Mesendoderm (in vitro differentiated cells): Measurements from ENCODE around the gene KLK6.

Source experiments
- DNase-seq: peaks from one replicate; pipeline ENCODE4 v3.0.0; 2013
- H2AK5ac ChIP-seq: 2 replicates; pipeline ENCODE4 v1.6.1; 2013; ENCODE audit warnings: low read length, inconsistent platforms
- H2BK120ac ChIP-seq: 2 replicates; pipeline ENCODE4 v1.6.1; 2013; ENCODE audit warnings: low read depth, mild to moderate bottlenecking, low read length, moderate library complexity, mixed read lengths
- H2BK15ac ChIP-seq: replicated peaks from 2 replicates; pipeline ENCODE4 v1.6.1; 2013; ENCODE audit warnings: low read depth, mild to moderate bottlenecking, moderate library complexity
- H2BK5ac ChIP-seq: 2 replicates; pipeline ENCODE4 v1.6.1; 2013; ENCODE audit warnings: low read length, inconsistent platforms
- H3K18ac ChIP-seq: 2 replicates; pipeline ENCODE4 v1.6.1; 2013; ENCODE audit warnings: mild to moderate bottlenecking, low read length, mixed read lengths
- H3K23ac ChIP-seq: one replicate; pipeline ENCODE4 v1.6.1; 2013; ENCODE audit warnings: low read length
- H3K27ac ChIP-seq: 2 replicates; pipeline ENCODE4 v1.5.1; 2013; ENCODE audit warnings: low read depth, mild to moderate bottlenecking, inconsistent platforms, low read length, moderate library complexity
- H3K27me3 ChIP-seq: 2 replicates; pipeline ENCODE4 v1.6.1; 2013; ENCODE audit warnings: low read length, control low read depth, mild to moderate bottlenecking, inconsistent platforms; ENCODE audit not compliant: insufficient read depth, poor library complexity
- H3K36me3 ChIP-seq: 2 replicates; pipeline ENCODE4 v1.6.1; 2013; ENCODE audit warnings: low read length, inconsistent platforms; ENCODE audit not compliant: control insufficient read depth, insufficient read depth
- H3K4ac ChIP-seq: one replicate; pipeline ENCODE4 v1.6.1; 2013; ENCODE audit warnings: low read depth, mild to moderate bottlenecking, low read length, moderate library complexity
- H3K4me1 ChIP-seq: 2 replicates; pipeline ENCODE4 v1.6.1; 2013; ENCODE audit warnings: low read depth, low read length, inconsistent platforms; ENCODE audit not compliant: control insufficient read depth
- H3K4me2 ChIP-seq: 2 replicates; pipeline ENCODE4 v1.6.1; 2013; ENCODE audit warnings: low read length
- H3K4me3 ChIP-seq: 2 replicates; pipeline ENCODE4 v1.5.1; 2013; ENCODE audit warnings: mild to moderate bottlenecking, low read length
- H3K56ac ChIP-seq: one replicate; pipeline ENCODE4 v1.6.1; 2013; ENCODE audit warnings: low read length
- H3K79me1 ChIP-seq: 2 replicates; pipeline ENCODE4 v1.6.1; 2013; ENCODE audit warnings: low read length, inconsistent platforms
- H3K79me2 ChIP-seq: 2 replicates; pipeline ENCODE4 v1.6.1; 2013; ENCODE audit warnings: mild to moderate bottlenecking, low read length; ENCODE audit not compliant: control insufficient read depth, insufficient read depth
- H3K9ac ChIP-seq: 2 replicates; pipeline ENCODE4 v1.6.1; 2013; ENCODE audit warnings: low read length, inconsistent platforms
- H4K5ac ChIP-seq: one replicate; pipeline ENCODE4 v1.6.1; 2013; ENCODE audit warnings: low read length
- H4K8ac ChIP-seq: one replicate; pipeline ENCODE4 v1.6.1; 2013; ENCODE audit warnings: low read depth, mild to moderate bottlenecking, control low read depth, low read length, moderate library complexity
- WGBS: extraction: QIAGEN DNeasy Blood & Tissue Kit; methylation state at CpG from one replicate; pipeline ENCODE4 v1.1.7; 2013; ENCODE audit warnings: low lambda C conversion rate, missing lambda C conversion rate; ENCODE audit not compliant: insufficient coverage; ENCODE audit errors: extremely low coverage; 5-methylcytosine and 5-hydroxymethylcytosine counted together

KLK6 gene

DNA sequence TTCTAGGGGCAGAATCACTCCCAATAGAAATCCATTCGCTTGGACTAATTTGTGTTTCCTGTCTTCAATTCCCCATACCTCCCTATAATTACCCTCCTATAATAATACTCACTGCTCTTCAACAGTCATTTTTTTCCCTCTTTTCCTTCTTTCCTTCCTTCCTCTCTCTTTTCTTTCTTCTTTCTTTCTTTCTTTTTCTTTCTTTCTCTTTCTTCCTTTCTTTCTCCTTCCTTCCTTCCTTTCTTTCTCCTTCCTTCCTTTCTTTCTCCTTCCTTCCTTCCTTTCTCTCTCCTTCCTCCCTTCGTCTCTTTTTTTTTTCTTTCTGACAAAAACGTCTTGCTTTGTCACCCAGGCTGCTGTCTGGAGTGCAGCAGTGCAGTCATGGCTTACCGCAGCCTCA lies 24.6 kb downstream of the KLK6 start:
- Histone ChIP-seq H3K79me1 (no peaks in the 10 kb centered on the region), H3K4me3 (no peak overlapping the region), H2BK15ac (no peak overlapping the region), H3K18ac (no peak overlapping the region), H4K8ac (no peak overlapping the region), H3K4me2 (no peak overlapping the region), H3K36me3 (no peaks in the 10 kb centered on the region), H3K9ac (no peak overlapping the region), H3K79me2 (no peaks in the 10 kb centered on the region), H3K4me1 (no peaks in the 10 kb centered on the region), H2BK5ac (no peak overlapping the region), H4K5ac (no peak overlapping the region), H3K27ac (no peak overlapping the region), H2BK120ac (no peak overlapping the region), H3K4ac (no peak overlapping the region), H3K23ac (no peak overlapping the region), H3K27me3 (no peaks in the 10 kb centered on the region), H2AK5ac (no peak overlapping the region), H3K56ac (no peak overlapping the region)
- DNase-seq, result no peak
- no CpG with 5 or more reads among the region's 4 CpGs for WGBS

DNA sequence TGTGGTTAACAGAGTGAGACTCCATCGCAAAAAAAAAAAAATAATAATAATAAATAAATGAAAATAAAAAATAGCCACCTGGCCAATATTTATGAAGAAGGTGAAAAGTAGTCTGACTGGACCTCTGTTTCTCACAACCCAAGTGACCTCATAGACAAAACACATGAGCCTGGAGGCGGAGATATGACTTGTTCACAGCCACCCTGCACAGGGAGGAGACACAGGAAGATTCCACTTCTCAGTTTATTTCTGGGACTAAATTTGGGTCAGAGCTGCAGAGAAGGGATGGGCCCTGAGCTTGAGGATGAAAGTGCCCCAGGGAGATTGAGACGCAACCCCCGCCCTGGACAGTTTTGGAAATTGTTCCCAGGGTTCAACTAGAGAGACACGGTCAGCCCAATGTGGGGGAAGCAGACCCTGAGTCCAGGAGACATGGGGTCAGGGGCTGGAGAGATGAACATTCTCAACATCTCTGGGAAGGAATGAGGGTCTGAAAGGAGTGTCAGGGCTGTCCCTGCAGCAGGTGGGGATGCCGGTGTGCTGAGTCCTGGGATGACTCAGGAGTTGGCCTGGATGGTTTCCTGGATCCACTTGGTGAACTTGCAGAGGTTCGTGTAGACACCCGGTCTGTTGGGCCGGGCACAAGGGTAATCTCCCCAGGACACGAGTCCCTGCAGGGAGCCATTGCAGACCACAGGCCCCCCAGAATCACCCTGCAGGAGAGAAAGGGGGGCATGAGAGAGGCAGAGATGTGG lies 26.1 kb downstream of the KLK6 start:
- no peak overlapping the region for H2BK5ac ChIP-seq
- H3K4me3 ChIP-seq, result no peak overlapping the region
- no peaks in the 10 kb centered on the region for H3K79me1 ChIP-seq
- no peak overlapping the region for H4K5ac ChIP-seq
- no peak for DNase-seq
- no peak overlapping the region for H3K56ac ChIP-seq
- H3K4ac ChIP-seq, result no peak overlapping the region
- H3K18ac ChIP-seq, result no peak overlapping the region
- no CpG with 5 or more reads among the region's 10 CpGs for WGBS
- H3K27ac ChIP-seq, result no peak overlapping the region
- no peak overlapping the region for H4K8ac ChIP-seq
- no peak overlapping the region for H3K4me2 ChIP-seq
- no peaks in the 10 kb centered on the region for H3K36me3 ChIP-seq
- H3K9ac ChIP-seq, result no peak overlapping the region
- H2BK15ac ChIP-seq, result no peak overlapping the region
- H2AK5ac ChIP-seq, result no peak overlapping the region
- no peaks in the 10 kb centered on the region for H3K27me3 ChIP-seq
- H3K23ac ChIP-seq, result no peak overlapping the region
- H2BK120ac ChIP-seq, result no peak overlapping the region
- no peaks in the 10 kb centered on the region for H3K79me2 ChIP-seq
- H3K4me1 ChIP-seq, result no peaks in the 10 kb centered on the region

- Histone ChIP-seq H3K4me3 (no peak overlapping the region), H3K9ac (no peak overlapping the region), H2BK5ac (no peak overlapping the region), H2BK120ac (no peak overlapping the region), H4K5ac (no peak overlapping the region), H3K18ac (no peak overlapping the region), H3K36me3 (no peaks in the 10 kb centered on the region), H2BK15ac (no peak overlapping the region), H3K4me1 (no peaks in the 10 kb centered on the region), H3K79me2 (no peaks in the 10 kb centered on the region), H4K8ac (no peak overlapping the region), H3K27me3 (no peaks in the 10 kb centered on the region), H2AK5ac (no peak overlapping the region), H3K27ac (no peak overlapping the region), H3K56ac (no peak overlapping the region), H3K4ac (no peak overlapping the region), H3K4me2 (no peak overlapping the region), H3K23ac (no peak overlapping the region), H3K79me1 (no peaks in the 10 kb centered on the region)
- no CpG with 5 or more reads among the region's 2 CpGs for WGBS
- DNase-seq, result no peak
These were observed 29.8 kb downstream of the KLK6 start for GRCh38 chr19:50939596-50939995.

DNA sequence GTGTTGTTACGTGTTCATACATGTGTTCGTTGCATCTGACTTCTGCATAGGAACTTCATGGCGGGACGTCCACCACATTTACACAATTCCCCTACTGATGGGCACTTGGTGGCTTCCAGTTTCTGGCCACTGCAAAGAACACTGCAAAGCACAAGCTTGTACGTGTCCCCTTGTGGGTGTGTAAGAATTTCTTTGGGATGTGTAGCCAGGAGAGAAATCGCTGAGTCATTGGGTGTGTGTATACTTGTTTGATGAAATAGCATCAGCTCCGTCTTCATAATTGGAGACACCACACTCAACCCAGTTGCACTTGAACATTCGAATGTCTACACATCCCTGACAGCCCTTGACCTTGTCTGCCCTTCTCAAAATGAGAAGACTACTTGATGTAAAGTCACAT lies 35.8 kb downstream of the KLK6 start:
- Histone ChIP-seq H4K8ac (no peak overlapping the region), H3K9ac (no peak overlapping the region)
- WGBS, result no CpG with 5 or more reads among the region's 8 CpGs

DNA sequence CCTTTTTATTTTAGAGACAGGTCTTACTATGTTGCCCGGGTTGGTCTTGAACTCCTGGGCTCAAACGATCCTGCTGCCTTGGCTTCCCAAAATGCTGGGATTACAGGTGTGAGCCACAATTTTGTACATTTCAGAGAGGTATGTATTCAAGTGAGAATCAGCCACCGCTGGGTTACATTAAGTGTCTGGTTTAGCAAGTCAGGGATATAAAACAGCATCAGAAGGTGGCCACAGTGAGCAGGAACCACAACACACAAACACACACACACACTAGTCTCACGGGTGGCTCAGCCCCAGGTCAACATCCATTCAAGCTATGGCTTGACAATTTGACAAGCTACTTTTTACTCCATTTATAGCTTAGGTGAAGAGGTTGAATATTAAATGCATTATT lies 36.7 kb downstream of the KLK6 start:
- Histone ChIP-seq H2BK120ac (no peak overlapping the region), H3K4ac (no peak overlapping the region), H4K8ac (no peak overlapping the region), H2BK5ac (no peak overlapping the region), H3K4me2 (no peak overlapping the region), H3K27me3 (no peaks in the 10 kb centered on the region), H3K79me2 (no peaks in the 10 kb centered on the region), H3K9ac (no peak overlapping the region), H3K79me1 (no peaks in the 10 kb centered on the region), H2BK15ac (no peak overlapping the region), H2AK5ac (no peak overlapping the region), H3K4me3 (no peak overlapping the region), H3K18ac (no peak overlapping the region), H3K23ac (no peak overlapping the region), H3K56ac (no peak overlapping the region), H4K5ac (no peak overlapping the region), H3K4me1 (no peaks in the 10 kb centered on the region), H3K36me3 (no peaks in the 10 kb centered on the region), H3K27ac (no peak overlapping the region)
- no peak for DNase-seq
- no CpG with 5 or more reads among the region's 4 CpGs for WGBS

More for the DNA sequence above, 35.8 kb downstream of the KLK6 start:
- Histone ChIP-seq H3K4me1 (no peaks in the 10 kb centered on the region), H3K4me3 (no peak overlapping the region), H3K4me2 (no peak overlapping the region), H3K36me3 (no peaks in the 10 kb centered on the region), H4K5ac (no peak overlapping the region), H3K56ac (no peak overlapping the region), H2BK15ac (no peak overlapping the region), H3K27me3 (no peaks in the 10 kb centered on the region), H2BK120ac (no peak overlapping the region), H3K18ac (no peak overlapping the region), H2BK5ac (no peak overlapping the region), H3K4ac (no peak overlapping the region), H3K79me2 (no peaks in the 10 kb centered on the region), H3K23ac (no peak overlapping the region), H3K27ac (no peak overlapping the region), H3K79me1 (no peaks in the 10 kb centered on the region), H2AK5ac (no peak overlapping the region)
- DNase-seq, result no peak
